ENCODE data around the gene CDH10.

CDH10 gene

GRCh38 chr5:24642022-24642421 is 2.8 kb downstream of the CDH10 start:
- TF ChIP-seq FOXP2 (optimal IDR thresholded peaks at IDR 0.05; ENCODE audit: borderline replicate concordance, extremely low read depth, extremely low read length, insufficient read depth) = no peak
- no peak for TF ChIP-seq TAF1 (IDR thresholded peaks at IDR 0.05; ENCODE audit: borderline replicate concordance, insufficient read depth, low read length)
- TF ChIP-seq POLR2AphosphoS5 (IDR thresholded peaks at IDR 0.05; ENCODE audit: low read depth, low read length) = no peak
- no peak for TF ChIP-seq SIN3A (IDR thresholded peaks at IDR 0.05; ENCODE audit: borderline replicate concordance, insufficient read depth, low read length)
- no peak for TF ChIP-seq REST (IDR thresholded peaks at IDR 0.05; ENCODE audit: insufficient read depth in 1 of 2, low read depth in 2 of 2, low read length in 2 of 2)

- TF ChIP-seq REST (IDR thresholded peaks at IDR 0.05; ENCODE audit: insufficient read depth in 1 of 2, low read depth in 2 of 2, low read length in 2 of 2) (no peak), TAF1 (IDR thresholded peaks at IDR 0.05; ENCODE audit: borderline replicate concordance, insufficient read depth, low read length) (no peak), POLR2AphosphoS5 (IDR thresholded peaks at IDR 0.05; ENCODE audit: low read depth, low read length) (no peak), FOXP2 (optimal IDR thresholded peaks at IDR 0.05; ENCODE audit: borderline replicate concordance, extremely low read depth, extremely low read length, insufficient read depth) (no peak), SIN3A (IDR thresholded peaks at IDR 0.05; ENCODE audit: borderline replicate concordance, insufficient read depth, low read length) (no peak)
These were observed 9.6 kb downstream of the CDH10 start for GRCh38 chr5:24635209-24635608.

GRCh38 chr5:24633715-24634325 is 11.0 kb downstream of the CDH10 start:
- TF ChIP-seq REST (IDR thresholded peaks at IDR 0.05; ENCODE audit: insufficient read depth in 1 of 2, low read depth in 2 of 2, low read length in 2 of 2) (no peak), FOXP2 (optimal IDR thresholded peaks at IDR 0.05; ENCODE audit: borderline replicate concordance, extremely low read depth, extremely low read length, insufficient read depth) (no peak), POLR2AphosphoS5 (IDR thresholded peaks at IDR 0.05; ENCODE audit: low read depth, low read length) (no peak), SIN3A (IDR thresholded peaks at IDR 0.05; ENCODE audit: borderline replicate concordance, insufficient read depth, low read length) (no peak), TAF1 (IDR thresholded peaks at IDR 0.05; ENCODE audit: borderline replicate concordance, insufficient read depth, low read length) (no peak)

GRCh38 chr5:24632353-24632752 is 12.4 kb downstream of the CDH10 start:
- no peak for TF ChIP-seq REST (IDR thresholded peaks at IDR 0.05; ENCODE audit: insufficient read depth in 1 of 2, low read depth in 2 of 2, low read length in 2 of 2)
- TF ChIP-seq SIN3A (IDR thresholded peaks at IDR 0.05; ENCODE audit: borderline replicate concordance, insufficient read depth, low read length) = no peak
- TF ChIP-seq TAF1 (IDR thresholded peaks at IDR 0.05; ENCODE audit: borderline replicate concordance, insufficient read depth, low read length) = no peak
- no peak for TF ChIP-seq FOXP2 (optimal IDR thresholded peaks at IDR 0.05; ENCODE audit: borderline replicate concordance, extremely low read depth, extremely low read length, insufficient read depth)
- TF ChIP-seq POLR2AphosphoS5 (IDR thresholded peaks at IDR 0.05; ENCODE audit: low read depth, low read length) = no peak
